ENCODE results near the gene SMC2.

The SMC2 gene

GRCh38 chr9:104093647-104094533 is at the start of gene SMC2:
TSS of gene SMC2 (plus strand) at chr9:104094309. CDS start at chr9:104095385, 1,076 bp downstream.
- peak within 1 kb of the TSS; percentile 68 for H3K4me3 ChIP-seq (ENCODE audit: low read depth, low read length)
- TF ChIP-seq CTCF (IDR thresholded peaks at IDR 0.05; ENCODE audit: borderline replicate concordance, insufficient read depth, low read depth, low read length), result no peak

- TF ChIP-seq CTCF (IDR thresholded peaks at IDR 0.05; ENCODE audit: borderline replicate concordance, insufficient read depth, low read depth, low read length), result no peak
- H3K4me3 ChIP-seq (ENCODE audit: low read depth, low read length), result no peak overlapping the region
Measured at GRCh38 chr9:104068546-104068945, 25.6 kb upstream of the SMC2 start.

DNA sequence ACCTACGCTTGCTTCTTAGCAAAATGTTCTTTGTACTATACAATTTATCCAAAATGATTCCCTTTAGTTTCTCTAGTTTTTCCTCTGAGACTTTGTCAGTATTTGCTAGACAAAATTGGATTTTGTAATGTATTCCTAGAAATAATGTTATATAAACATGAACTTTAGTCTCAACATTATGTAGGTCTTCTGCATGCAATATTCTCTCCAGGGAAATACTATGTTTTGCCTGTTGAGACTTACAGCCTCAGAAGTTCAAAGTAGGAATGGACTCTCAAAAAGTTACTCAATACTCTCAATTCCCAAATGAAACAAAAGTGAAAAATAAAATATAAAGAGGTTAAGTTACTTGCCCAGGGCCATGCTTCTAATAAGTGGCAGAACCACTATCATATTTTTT is 24.8 kb upstream of the SMC2 start:
- H3K4me3 ChIP-seq (ENCODE audit: low read depth, low read length), result no peak overlapping the region
- TF ChIP-seq CTCF (IDR thresholded peaks at IDR 0.05; ENCODE audit: borderline replicate concordance, insufficient read depth, low read depth, low read length), result no peak

- TF ChIP-seq CTCF (IDR thresholded peaks at IDR 0.05; ENCODE audit: borderline replicate concordance, insufficient read depth, low read depth, low read length), result no peak
- no peak overlapping the region for H3K4me3 ChIP-seq (ENCODE audit: low read depth, low read length)
Measured at GRCh38 chr9:104071589-104071988, 22.5 kb upstream of the SMC2 start.

DNA sequence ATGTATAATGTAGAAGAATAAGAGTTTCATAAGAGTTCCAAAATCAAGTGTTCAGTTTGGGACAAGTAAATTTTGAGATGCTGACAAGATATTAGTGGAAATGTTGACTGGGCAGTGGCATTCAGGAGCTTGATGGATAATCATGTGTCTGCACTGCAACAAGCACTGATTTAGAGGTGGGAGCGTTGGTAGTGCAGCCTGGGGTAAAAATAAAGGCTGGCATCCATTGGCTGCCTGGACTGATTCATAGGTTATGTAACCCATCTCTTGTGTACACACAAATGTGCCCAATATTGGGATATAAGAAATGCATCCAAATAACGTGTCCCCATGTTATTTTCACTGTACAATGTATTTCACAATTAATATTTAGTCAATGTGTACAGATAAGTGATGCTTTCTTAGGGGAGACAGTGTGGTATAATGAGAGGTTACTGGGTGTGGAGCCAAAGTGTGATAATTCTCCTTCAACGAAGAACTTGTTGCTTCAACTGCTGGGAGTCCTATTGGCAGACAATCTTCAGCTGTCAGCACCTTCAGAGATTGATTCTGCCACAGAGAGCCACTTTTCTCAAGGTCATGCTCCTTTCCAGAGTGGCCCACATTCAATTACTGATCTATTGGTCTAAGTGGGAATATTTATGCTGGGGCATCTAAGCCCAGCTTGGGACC is 20.9 kb upstream of the SMC2 start:
- TF ChIP-seq CTCF (IDR thresholded peaks at IDR 0.05; ENCODE audit: borderline replicate concordance, insufficient read depth, low read depth, low read length), result no peak

DNA sequence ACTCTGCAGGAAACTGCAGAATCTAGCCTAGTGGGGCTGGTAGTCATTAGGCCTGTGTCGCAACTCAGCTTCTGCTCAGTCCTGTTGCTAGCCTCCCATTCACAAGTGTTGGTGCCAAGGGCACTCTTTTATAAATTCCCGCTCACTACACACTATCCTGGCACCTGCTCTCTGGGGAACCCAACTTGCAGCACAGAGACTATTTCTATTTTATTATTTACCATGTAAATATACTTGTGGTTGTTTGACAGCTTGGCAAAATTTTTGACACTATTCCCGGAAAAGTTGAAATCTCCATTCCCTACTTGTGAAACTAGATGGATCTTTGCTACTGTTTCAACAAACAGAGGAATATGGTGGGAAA is 20.4 kb upstream of the SMC2 start:
- H3K4me3 ChIP-seq (ENCODE audit: low read depth, low read length), result no peak overlapping the region
- no peak for TF ChIP-seq CTCF (IDR thresholded peaks at IDR 0.05; ENCODE audit: borderline replicate concordance, insufficient read depth, low read depth, low read length)

More for the DNA sequence above, 20.9 kb upstream of the SMC2 start:
- no peak overlapping the region for H3K4me3 ChIP-seq (ENCODE audit: low read depth, low read length)
